ENCODE measurements around the gene LYRM4.

Gene LYRM4

GRCh38 chr6:5115168-5115567 is 145.6 kb downstream of the LYRM4 start:
- in situ Hi-C loops (cut with MboI; ENCODE audit: low pct_unique_long_range_greater_than_20kb, low sequenced_read_pairs), result no loop called here

DNA sequence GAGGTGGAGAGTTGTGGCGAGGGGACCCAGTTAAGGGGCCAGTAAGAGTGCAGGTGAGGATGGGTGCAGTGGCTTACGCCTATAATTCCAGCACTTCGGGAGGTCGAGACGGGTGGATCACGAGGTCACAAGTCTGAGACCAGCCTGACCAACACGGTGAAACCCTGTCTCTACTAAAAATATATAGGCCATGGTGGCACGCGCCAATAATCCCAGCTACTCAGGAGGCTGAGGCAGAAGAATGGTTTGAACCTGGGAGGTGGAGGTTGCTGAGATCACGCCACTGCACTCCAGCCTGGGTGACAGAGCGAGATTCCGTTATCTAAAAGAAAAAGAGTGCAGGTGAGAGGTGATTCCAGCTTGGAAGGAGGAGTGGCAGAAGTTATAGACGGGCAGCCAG is 147.7 kb downstream of the LYRM4 start:
- no peak for DNase-seq
- in situ Hi-C loops (cut with MboI; ENCODE audit: low pct_unique_long_range_greater_than_20kb, low sequenced_read_pairs), result no loop called here

More at GRCh38 chr6:5115168-5115567, 145.6 kb downstream of the LYRM4 start:
- DNase-seq, result no peak

DNA sequence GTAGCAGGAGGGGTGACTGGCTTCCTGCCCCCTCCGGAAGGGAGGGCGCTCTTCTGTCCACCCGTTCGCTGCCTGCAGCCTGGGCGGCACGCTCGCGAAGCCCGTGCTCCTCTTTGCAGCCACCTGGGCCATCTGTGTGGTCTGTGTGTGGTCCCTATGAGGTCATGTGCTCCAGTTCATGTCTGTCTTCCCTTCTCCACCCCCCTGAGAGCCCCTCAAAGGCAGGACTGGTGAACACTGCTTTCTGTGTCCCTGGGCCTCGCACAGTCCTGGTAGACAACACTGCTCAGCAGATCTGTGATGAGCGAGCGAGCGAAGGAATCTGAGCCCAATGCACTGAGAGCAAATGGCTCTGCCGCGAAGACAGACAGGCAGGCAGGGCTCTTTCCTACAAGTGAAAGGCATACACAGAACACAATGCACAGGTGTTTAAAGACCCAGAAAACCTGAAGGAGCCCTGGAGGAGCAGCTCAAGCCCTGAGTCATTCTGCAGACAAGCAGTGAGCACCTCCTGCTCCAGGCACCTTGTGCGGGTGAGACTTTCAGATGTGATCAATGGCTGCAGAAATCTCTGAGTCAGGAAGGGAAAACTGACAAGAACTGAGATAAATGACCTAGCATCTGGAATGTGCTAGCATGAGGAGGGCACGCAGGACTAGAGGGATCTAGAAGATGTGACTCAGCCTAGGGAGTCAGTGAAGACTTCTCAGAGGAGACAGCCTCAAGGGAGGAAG is 148.5 kb downstream of the LYRM4 start:
- DNase-seq, result no peak
- in situ Hi-C loops (cut with MboI; ENCODE audit: low pct_unique_long_range_greater_than_20kb, low sequenced_read_pairs), result no loop called here

DNA sequence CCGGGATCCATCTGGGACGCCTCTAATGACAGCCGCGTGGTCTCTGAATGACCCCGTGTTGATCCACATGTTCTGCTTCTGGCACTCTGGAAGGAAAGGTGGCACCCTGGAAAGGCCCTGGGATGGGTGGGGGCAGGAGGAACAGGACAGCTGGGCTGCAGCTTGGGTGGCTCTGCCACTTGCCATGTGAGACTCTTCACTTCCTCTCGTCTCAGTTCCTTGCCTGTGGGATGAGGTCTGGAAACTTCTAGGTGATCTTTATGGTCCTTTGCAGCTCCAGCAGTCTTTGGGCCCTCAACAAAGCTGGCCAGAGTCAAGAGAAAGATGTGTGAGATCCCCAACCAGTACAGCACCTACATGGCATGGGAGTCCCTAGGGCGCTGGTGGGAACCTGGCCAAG is 149.1 kb downstream of the LYRM4 start:
- DNase-seq, result no peak
- in situ Hi-C loops (cut with MboI; ENCODE audit: low pct_unique_long_range_greater_than_20kb, low sequenced_read_pairs), result no loop called here

DNA sequence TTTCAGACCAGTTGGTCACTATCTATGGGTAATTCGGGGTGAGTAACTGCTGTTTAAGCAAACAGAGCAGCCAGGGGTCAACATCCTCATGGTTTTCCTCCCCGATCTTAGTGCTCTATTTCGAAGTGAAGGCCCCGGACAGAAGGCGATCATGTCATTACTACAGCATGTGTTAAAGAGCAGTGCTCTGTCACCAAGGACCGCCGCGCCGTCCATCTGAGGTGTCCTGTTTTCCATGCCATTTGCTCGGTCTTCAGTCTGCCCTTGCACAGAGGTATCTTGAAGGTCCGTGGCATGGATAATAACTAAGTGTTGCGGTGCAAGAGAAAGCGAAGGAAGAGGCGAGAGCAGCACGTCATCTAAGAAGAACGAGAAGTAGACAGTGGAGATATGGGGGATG is 150.5 kb downstream of the LYRM4 start:
- no peak for DNase-seq
- in situ Hi-C loops (cut with MboI; ENCODE audit: low pct_unique_long_range_greater_than_20kb, low sequenced_read_pairs), result no loop called here

DNA sequence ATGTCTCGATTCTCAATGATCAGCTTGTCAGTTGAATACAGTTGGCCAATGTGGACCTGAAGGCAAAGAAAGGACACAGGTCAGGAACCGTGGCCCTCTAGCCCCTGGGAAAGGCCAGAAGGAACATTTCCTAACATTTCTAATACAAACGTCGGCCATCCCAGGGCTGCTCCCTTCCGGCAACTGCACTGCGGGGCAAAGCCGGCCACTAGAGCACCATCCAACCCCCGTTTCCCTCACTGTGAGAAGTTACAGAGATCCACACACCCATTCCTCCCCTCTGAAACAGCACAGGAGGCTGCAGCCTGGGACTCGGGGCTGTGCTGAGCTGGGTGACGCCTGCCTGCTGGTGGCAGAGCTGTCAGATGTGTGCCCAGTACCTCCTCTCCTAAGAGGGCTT is 151.3 kb downstream of the LYRM4 start:
- DNase-seq, result no peak
- in situ Hi-C loops (cut with MboI; ENCODE audit: low pct_unique_long_range_greater_than_20kb, low sequenced_read_pairs), result no loop called here

DNA sequence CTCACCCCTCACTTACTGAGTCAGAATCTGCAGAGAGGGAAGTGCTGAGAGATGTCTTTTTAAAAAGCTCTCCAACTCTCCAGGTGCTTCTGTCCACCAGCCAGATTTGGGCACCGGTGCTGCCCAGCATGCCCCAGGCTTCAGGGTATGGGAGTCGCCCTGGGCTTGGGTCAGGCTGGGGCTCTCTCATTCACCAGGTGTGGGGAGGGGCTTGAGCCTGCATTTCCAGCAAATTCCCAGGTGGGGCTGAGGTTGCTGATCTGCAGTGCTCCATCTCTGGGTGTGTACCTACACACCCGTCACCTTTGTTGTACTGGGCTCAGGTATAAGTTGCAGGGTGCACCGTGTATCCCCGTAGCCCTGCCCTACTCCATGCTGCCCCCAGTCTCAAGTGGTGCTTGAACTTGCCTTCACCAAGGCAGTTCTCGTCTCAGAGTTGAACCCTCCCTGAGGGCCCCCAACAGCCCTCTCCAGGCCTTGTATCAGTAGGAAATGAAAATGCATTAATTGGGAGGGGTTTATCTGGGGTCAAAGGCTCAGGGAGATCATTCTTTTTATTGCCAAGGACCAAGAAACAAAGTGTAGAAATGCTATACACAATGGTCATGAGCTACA is 152.1 kb downstream of the LYRM4 start:
- DNase-seq, result no peak
- in situ Hi-C loops (cut with MboI; ENCODE audit: low pct_unique_long_range_greater_than_20kb, low sequenced_read_pairs), result no loop called here

DNA sequence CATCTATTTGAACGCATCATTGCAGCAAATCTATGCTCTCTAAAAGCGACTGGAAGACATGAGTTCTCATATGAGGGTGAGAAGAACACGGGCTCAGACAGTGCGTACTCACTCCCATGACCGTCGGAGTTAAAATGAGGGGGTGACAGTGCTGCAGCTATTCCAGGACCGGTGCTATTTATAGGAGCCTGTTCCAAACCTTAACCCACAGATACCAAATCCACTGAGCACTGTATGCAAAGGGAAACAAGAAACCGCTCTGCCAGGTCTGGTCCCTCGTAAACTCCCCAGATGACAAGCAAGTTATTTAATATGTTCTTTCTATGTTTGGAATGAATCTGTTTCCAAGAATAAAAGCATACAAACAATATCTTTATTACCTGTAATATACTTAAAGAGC is 152.7 kb downstream of the LYRM4 start:
- in situ Hi-C loops (cut with MboI; ENCODE audit: low pct_unique_long_range_greater_than_20kb, low sequenced_read_pairs), result no loop called here

DNA sequence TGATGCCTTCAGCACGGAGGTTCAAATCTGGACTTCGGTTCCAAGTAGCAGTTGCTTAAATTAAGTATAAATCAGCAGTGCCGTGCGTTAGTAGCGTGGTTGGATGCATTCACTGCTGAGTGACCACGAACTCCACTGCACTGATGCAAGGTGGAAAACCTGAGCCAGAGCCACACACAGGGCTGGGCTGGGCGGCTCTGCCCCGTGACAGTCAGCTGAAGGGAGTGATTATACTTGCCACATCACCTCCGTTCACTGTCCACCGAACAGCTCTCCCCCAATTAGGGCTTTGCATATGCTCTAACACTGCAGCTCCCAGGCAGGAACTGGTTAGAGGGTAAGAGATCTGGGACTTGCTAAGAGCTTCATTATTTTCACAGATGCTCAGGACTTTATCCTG is 153.4 kb downstream of the LYRM4 start:
- DNase-seq, result no peak
- in situ Hi-C loops (cut with MboI; ENCODE audit: low pct_unique_long_range_greater_than_20kb, low sequenced_read_pairs), result no loop called here

More for the DNA sequence above, 152.7 kb downstream of the LYRM4 start:
- no peak for DNase-seq

DNA sequence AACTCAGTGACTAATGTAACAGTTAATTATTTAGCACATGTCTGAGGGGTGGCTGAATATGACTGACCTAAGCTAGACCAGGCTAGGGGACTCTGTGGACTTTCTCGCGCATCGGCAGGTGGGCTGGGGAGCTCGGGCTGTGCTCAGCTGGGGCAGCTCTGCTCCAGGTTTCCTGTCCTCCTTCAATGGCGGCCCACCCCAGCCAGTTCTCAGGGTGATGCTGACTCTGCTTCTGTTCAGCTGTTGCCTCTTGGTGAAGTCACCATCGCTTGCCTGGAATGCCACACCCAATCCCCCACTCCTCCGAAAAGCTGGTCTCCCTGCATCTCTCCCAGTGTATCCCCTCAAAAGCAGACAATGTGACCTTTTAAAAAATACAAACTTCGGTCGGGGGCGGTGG is 155.6 kb downstream of the LYRM4 start:
- DNase-seq, result no peak
- in situ Hi-C loops (cut with MboI; ENCODE audit: low pct_unique_long_range_greater_than_20kb, low sequenced_read_pairs), result no loop called here

GRCh38 chr6:5104667-5105066 is 156.1 kb downstream of the LYRM4 start:
- no peak for DNase-seq
- in situ Hi-C loops (cut with MboI; ENCODE audit: low pct_unique_long_range_greater_than_20kb, low sequenced_read_pairs), result no loop called here

DNA sequence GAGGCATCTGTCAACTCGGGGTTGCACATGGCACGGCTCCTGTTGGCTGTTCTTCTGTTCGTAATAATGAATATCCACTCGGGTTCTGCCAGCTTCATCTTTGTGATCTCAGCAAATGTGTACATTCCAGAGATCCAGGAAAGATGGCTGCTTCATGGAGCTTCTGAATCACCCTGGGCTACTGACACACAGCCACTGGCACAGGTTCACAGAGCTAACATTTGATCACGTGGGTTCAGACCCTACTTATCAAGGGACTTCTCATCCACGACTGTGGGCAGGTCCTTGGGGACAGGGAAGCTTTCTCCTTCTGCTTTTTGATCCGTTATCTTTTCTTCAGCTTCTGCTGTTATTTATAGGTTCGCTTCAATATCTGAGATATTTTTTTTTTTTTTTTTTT is 157.5 kb downstream of the LYRM4 start:
- in situ Hi-C loops (cut with MboI; ENCODE audit: low pct_unique_long_range_greater_than_20kb, low sequenced_read_pairs), result no loop called here
- DNase-seq, result no peak

DNA sequence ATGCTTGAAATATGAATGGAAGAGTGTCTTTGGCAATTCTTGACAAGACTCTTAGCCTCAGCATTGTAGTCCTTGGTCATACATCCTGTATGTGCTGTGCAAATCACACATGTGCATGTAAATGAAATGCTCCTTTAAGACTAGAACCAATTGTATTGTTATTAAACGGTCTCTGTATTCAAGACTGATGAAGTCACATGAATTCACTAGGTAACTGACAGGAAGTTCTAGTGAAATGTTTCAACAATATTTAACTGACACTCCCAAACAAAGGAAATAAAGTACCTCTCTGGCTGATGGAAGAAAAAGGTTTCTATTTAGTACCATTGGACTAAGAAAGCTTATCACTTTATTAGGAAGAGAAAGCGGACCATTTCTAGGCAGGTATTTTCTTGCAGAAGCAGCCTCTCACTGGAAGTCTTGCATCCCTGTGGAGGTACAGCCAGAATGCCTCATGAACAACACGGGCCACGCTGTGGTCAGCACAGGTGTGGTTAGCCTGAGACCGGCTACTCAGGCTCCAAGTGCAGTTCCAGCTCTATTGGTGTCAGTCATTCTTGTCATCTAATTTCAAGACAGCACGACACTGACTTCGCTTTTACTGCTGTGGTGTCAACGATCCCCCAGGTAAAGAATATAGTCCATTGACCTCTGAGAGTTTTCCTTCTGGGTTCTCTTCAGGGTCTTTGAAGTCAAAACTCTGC is 158.3 kb downstream of the LYRM4 start:
- in situ Hi-C loops (cut with MboI; ENCODE audit: low pct_unique_long_range_greater_than_20kb, low sequenced_read_pairs), result no loop called here
- DNase-seq, result no peak

DNA sequence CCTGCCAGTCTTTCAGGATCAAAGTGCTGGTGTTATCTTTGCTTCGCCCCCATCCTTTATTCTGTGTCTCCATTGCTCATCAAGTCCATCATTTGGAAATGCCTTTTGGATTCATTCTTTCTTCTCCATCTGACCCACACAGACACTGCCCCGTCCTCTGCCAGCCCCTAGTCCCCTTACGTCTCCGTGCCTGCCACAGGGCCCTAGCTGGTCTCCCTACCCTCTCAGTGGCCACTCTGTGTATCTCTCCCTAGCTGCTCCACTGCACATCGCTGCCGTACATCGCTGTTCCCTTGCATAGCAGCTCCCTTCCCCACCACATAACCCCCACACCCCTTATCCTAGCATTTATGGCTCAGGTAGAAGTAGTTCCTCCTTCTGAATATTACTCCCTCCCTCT is 159.9 kb downstream of the LYRM4 start:
- no peak for DNase-seq
- in situ Hi-C loops (cut with MboI; ENCODE audit: low pct_unique_long_range_greater_than_20kb, low sequenced_read_pairs), result no loop called here

- DNase-seq, result no peak
- in situ Hi-C loops (cut with MboI; ENCODE audit: low pct_unique_long_range_greater_than_20kb, low sequenced_read_pairs), result no loop called here
These were observed 161.2 kb downstream of the LYRM4 start for GRCh38 chr6:5099537-5099936.

DNA sequence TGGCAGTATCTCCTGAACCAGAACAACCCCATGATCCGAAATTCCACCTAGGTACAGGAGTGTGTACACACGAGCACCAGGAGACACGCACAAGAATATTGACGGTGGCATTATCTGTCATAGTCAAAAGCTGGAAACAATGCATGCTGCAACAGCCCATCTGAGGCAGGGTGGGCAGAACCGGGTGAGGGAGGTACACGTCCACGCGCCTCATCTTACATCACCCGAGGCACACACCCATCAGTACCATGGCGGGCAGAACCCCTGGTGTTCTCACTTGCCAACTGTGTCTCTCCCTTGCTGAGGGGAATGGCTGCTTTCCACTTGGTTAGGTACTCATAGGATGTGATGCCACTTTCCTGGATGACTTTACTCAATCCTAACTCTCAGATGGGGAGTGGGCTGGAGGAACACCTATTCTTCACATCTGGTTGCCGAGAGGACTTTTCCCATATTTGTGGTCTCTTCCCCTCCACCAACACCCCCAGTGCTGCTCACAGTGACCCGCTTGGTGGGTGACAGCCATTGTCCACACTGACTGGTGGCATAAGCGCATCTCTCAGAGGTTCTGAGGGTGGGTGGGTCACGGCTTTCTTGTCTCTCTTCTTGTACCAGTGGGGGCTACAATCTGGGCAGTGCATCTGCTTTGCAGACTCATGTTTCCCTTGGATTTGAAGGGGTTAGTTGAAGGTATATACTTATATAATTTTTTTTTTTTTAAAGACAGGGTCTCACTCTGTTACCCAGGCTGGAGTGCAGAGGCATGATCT is 162.1 kb downstream of the LYRM4 start:
- in situ Hi-C loops (cut with MboI; ENCODE audit: low pct_unique_long_range_greater_than_20kb, low sequenced_read_pairs), result no loop called here
- DNase-seq, result no peak

- DNase-seq, result no peak
- in situ Hi-C loops (cut with MboI; ENCODE audit: low pct_unique_long_range_greater_than_20kb, low sequenced_read_pairs), result no loop called here
These were observed 164.3 kb downstream of the LYRM4 start for GRCh38 chr6:5096482-5096881.

DNA sequence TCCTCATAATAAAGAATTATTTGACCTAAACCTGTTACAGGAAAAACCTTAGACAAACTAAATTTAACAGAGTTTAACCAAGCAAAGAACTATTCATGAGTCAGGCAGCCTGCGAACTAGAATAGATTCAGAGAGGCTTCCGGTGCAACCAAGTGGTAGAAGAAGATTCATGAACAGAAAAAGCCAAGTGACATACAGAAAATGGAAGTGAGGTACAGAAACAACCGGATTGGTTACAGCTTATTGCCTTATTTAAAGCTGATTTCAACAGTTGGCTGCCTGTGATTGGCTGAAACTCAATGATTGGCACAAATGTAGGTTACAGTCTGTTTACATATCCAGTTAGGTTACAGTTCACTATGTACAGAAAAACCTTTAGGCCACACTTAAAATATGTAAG is 165.5 kb downstream of the LYRM4 start:
- in situ Hi-C loops (cut with MboI; ENCODE audit: low pct_unique_long_range_greater_than_20kb, low sequenced_read_pairs), result no loop called here
- no peak for DNase-seq

DNA sequence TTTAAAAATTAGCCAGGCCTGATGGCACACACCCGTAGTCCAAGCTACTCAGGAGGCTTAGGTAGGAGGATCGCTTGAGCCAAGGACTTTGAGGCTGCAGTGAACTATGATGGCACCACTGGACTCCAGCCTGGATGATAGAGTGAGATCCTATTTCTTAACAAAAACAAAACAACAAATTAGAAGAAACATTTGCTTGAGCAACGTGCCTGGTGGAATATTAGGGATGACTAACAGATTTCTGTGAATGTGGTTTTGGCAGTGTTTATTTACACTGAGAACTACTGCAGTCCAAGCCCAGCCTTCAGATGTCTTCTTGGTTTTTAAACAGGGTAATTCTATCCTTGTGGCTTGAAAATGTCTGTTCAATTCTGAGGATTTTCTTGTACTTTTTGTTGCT is 166.4 kb downstream of the LYRM4 start:
- in situ Hi-C loops (cut with MboI; ENCODE audit: low pct_unique_long_range_greater_than_20kb, low sequenced_read_pairs), result no loop called here

More for the DNA sequence above, 166.4 kb downstream of the LYRM4 start:
- DNase-seq, result no peak
